ENCODE results near the gene CFAP45.

CFAP45 gene

GRCh38 chr1:159880430-159880829 lies 19.5 kb downstream of the CFAP45 start:
- no peak overlapping the region for H3K4me3 ChIP-seq (ENCODE audit: insufficient read length, low read depth)
- peaks cover 3% of the 10 kb centered on the region for H3K27me3 ChIP-seq (ENCODE audit: insufficient read depth, insufficient read length)
- DNase-seq (ENCODE audit: low read depth, low spot score) = no peak
- H3K36me3 ChIP-seq (ENCODE audit: insufficient read depth, insufficient read length, low read length) = peaks cover 6% of the 10 kb centered on the region
- H3K4me1 ChIP-seq (ENCODE audit: insufficient read depth, insufficient read length) = peaks cover 3% of the 10 kb centered on the region
- H3K9me3 ChIP-seq (ENCODE audit: insufficient read depth, low read length) = no peaks in the 10 kb centered on the region
- no peak overlapping the region for H3K9ac ChIP-seq (ENCODE audit: insufficient read length, low read depth)
- TF ChIP-seq ZNF274 (IDR thresholded peaks at IDR 0.05; ENCODE audit: low read depth, low read length) = no peak
- TF ChIP-seq SUZ12 (IDR thresholded peaks at IDR 0.05; ENCODE audit: extremely low read depth, insufficient read depth, insufficient read length) = no peak
- no peak for TF ChIP-seq YY1 (IDR thresholded peaks at IDR 0.05; ENCODE audit: insufficient read depth, insufficient read length)

DNA sequence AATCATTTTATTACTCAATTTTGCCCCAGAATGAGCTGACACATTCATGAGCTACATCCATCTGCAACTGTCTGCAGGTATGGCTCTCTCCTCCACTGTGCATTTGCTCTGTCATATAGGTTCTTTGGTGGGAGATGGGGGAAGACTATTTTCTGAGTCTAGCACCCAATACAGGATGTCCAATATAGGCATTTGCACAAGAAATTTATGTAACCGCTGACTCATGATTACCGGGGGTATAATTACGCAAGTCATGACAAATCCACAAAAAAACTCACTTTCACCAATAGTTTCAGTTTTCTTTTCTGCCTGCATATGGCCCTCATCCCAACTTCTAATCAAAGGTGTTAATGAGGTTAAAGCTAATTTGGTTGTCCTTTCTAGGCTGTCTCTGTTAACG lies 20.0 kb downstream of the CFAP45 start:
- no peak for DNase-seq (ENCODE audit: low read depth, low spot score)
- Histone ChIP-seq H3K4me3 (ENCODE audit: insufficient read length, low read depth) (no peak overlapping the region), H3K9me3 (ENCODE audit: insufficient read depth, low read length) (no peaks in the 10 kb centered on the region), H3K4me1 (ENCODE audit: insufficient read depth, insufficient read length) (peaks cover 3% of the 10 kb centered on the region), H3K9ac (ENCODE audit: insufficient read length, low read depth) (no peak overlapping the region), H3K36me3 (ENCODE audit: insufficient read depth, insufficient read length, low read length) (peaks cover 6% of the 10 kb centered on the region), H3K27me3 (ENCODE audit: insufficient read depth, insufficient read length) (peaks cover 3% of the 10 kb centered on the region)
- TF ChIP-seq YY1 (IDR thresholded peaks at IDR 0.05; ENCODE audit: insufficient read depth, insufficient read length) (no peak), SUZ12 (IDR thresholded peaks at IDR 0.05; ENCODE audit: extremely low read depth, insufficient read depth, insufficient read length) (no peak), ZNF274 (IDR thresholded peaks at IDR 0.05; ENCODE audit: low read depth, low read length) (no peak)

DNA sequence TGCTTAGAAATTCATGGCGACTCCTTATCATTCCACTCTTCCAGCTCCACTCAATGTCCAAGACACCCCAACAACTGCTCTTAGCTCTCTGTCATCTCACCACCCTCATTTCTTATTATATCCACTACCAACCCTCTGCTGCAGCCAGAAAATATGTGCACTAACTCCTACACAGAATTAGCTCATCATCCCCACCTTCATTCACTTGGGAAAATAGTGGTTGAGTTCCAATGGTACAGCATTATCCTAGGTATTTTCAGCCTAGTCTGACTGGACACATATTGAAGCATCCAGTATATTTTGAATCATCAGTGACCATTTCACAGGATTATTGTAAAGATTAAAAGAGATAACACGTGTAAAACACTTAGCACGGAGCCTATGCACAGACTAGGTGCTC lies 20.8 kb downstream of the CFAP45 start:
- Histone ChIP-seq H3K27me3 (ENCODE audit: insufficient read depth, insufficient read length) (peaks cover 3% of the 10 kb centered on the region), H3K36me3 (ENCODE audit: insufficient read depth, insufficient read length, low read length) (peaks cover 6% of the 10 kb centered on the region), H3K9me3 (ENCODE audit: insufficient read depth, low read length) (no peaks in the 10 kb centered on the region), H3K4me3 (ENCODE audit: insufficient read length, low read depth) (no peak overlapping the region), H3K4me1 (ENCODE audit: insufficient read depth, insufficient read length) (peaks cover 3% of the 10 kb centered on the region), H3K9ac (ENCODE audit: insufficient read length, low read depth) (no peak overlapping the region)
- TF ChIP-seq ZNF274 (IDR thresholded peaks at IDR 0.05; ENCODE audit: low read depth, low read length) = no peak
- TF ChIP-seq YY1 (IDR thresholded peaks at IDR 0.05; ENCODE audit: insufficient read depth, insufficient read length) = no peak
- TF ChIP-seq SUZ12 (IDR thresholded peaks at IDR 0.05; ENCODE audit: extremely low read depth, insufficient read depth, insufficient read length) = no peak
- DNase-seq (ENCODE audit: low read depth, low spot score) = no peak

DNA sequence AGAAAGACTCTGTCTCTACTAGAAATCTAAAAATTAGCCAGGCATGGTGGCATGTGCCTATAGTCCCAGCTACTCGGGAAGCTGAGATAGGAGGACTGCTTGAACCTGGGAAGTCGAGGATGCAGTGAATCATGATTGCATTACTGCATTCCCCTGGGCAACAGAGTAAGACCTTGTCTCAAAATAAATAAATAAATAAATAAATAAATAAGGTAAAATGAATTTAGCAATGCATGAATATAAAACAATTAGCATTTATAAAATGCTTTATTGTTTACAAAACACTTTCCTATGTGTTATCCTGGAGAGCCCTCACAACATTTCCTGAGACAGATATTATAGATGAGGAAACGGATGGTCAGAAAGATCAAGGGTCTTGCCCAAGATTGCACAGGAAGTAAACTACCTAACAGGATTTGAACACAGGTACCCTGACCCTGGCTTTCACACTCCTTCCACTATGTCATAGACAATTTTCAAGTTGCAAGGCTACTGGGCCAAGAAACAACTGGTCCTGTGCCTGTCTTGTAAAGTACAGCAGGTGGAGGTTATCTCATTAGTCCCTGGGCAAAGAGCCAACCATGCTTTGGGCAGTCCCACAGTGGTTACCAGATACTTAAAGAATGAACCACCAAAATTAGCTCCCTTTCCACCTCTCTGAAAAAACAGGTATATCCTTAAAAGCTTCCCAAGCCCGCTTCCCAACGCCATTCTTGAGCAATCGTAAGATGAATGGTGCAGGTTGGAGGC lies 22.1 kb downstream of the CFAP45 start:
- no peak for DNase-seq (ENCODE audit: low read depth, low spot score)
- TF ChIP-seq YY1 (IDR thresholded peaks at IDR 0.05; ENCODE audit: insufficient read depth, insufficient read length) (no peak), ZNF274 (IDR thresholded peaks at IDR 0.05; ENCODE audit: low read depth, low read length) (no peak), SUZ12 (IDR thresholded peaks at IDR 0.05; ENCODE audit: extremely low read depth, insufficient read depth, insufficient read length) (no peak)
- Histone ChIP-seq H3K27me3 (ENCODE audit: insufficient read depth, insufficient read length) (peaks cover 3% of the 10 kb centered on the region), H3K36me3 (ENCODE audit: insufficient read depth, insufficient read length, low read length) (peaks cover 6% of the 10 kb centered on the region), H3K4me1 (ENCODE audit: insufficient read depth, insufficient read length) (peaks cover 5% of the 10 kb centered on the region), H3K9ac (ENCODE audit: insufficient read length, low read depth) (no peak overlapping the region), H3K4me3 (ENCODE audit: insufficient read length, low read depth) (no peak overlapping the region), H3K9me3 (ENCODE audit: insufficient read depth, low read length) (no peaks in the 10 kb centered on the region)

DNA sequence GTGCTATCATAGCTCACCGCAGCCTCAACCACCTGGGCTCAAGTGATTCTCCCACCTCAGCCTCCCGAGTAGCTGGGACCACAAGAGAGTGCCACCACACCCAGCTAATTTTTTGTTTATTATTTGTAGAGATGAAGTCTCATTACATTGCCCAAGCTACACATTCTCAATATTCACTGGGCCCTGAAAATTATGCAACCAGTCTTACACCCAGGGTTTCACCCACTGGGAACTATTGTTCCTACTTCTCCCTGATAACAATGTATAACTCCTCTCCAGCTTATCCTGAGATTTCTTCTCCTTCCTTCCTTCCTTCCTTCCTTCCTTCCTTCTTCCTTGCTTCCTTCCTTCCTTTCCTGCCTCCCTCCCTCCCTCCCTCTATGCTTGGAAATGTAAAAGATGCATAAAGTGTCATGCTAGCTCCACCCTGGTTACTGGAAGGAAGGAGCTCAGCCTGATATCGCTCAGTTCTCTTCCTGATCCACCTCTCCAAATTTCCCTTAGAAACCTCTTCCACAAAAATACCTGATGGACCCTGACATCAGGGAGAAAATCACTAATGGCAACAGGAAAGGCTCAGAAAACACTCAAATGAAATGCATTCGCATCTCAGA lies 26.3 kb downstream of the CFAP45 start:
- H3K27me3 ChIP-seq (ENCODE audit: insufficient read depth, insufficient read length) = peaks cover 3% of the 10 kb centered on the region
- H3K4me3 ChIP-seq (ENCODE audit: insufficient read length, low read depth) = no peak overlapping the region
- no peak overlapping the region for H3K9ac ChIP-seq (ENCODE audit: insufficient read length, low read depth)
- H3K36me3 ChIP-seq (ENCODE audit: insufficient read depth, insufficient read length, low read length) = peaks cover 6% of the 10 kb centered on the region
- H3K9me3 ChIP-seq (ENCODE audit: insufficient read depth, low read length) = no peaks in the 10 kb centered on the region
- peaks cover 11% of the 10 kb centered on the region for H3K4me1 ChIP-seq (ENCODE audit: insufficient read depth, insufficient read length)
- TF ChIP-seq ZNF274 (IDR thresholded peaks at IDR 0.05; ENCODE audit: low read depth, low read length) (no peak), YY1 (IDR thresholded peaks at IDR 0.05; ENCODE audit: insufficient read depth, insufficient read length) (no peak), SUZ12 (IDR thresholded peaks at IDR 0.05; ENCODE audit: extremely low read depth, insufficient read depth, insufficient read length) (no peak)
- no peak for DNase-seq (ENCODE audit: low read depth, low spot score)

DNA sequence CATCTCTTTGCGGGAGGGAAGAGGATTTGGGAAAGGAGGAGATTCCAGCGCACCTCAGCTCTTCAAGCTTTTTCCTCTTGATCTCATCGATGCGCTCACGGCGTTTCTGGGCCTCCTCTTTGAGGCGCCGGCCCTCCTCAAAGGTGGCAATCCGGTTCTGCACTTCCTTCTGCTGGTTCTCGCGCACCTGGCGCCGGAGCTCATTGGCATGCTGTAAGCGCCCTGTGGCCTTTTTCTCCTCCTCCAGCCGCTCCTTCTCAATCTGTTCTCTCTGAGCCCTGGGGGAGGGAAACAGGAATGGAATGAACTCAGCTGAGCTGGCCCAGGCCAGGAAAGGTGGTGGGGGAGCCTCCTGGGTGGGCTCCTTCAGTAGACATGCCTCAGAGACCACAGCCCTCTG lies 27.1 kb downstream of the CFAP45 start:
- Histone ChIP-seq H3K4me1 (ENCODE audit: insufficient read depth, insufficient read length) (peaks cover 13% of the 10 kb centered on the region), H3K27me3 (ENCODE audit: insufficient read depth, insufficient read length) (peaks cover 3% of the 10 kb centered on the region), H3K9me3 (ENCODE audit: insufficient read depth, low read length) (no peaks in the 10 kb centered on the region), H3K4me3 (ENCODE audit: insufficient read length, low read depth) (no peak overlapping the region), H3K9ac (ENCODE audit: insufficient read length, low read depth) (no peak overlapping the region), H3K36me3 (ENCODE audit: insufficient read depth, insufficient read length, low read length) (peaks cover 6% of the 10 kb centered on the region)
- no peak for DNase-seq (ENCODE audit: low read depth, low spot score)
- TF ChIP-seq YY1 (IDR thresholded peaks at IDR 0.05; ENCODE audit: insufficient read depth, insufficient read length) (no peak), ZNF274 (IDR thresholded peaks at IDR 0.05; ENCODE audit: low read depth, low read length) (no peak), SUZ12 (IDR thresholded peaks at IDR 0.05; ENCODE audit: extremely low read depth, insufficient read depth, insufficient read length) (no peak)

GRCh38 chr1:159870704-159871103 lies 29.3 kb downstream of the CFAP45 start:
- Histone ChIP-seq H3K4me1 (ENCODE audit: insufficient read depth, insufficient read length) (peaks cover 13% of the 10 kb centered on the region), H3K36me3 (ENCODE audit: insufficient read depth, insufficient read length, low read length) (no peaks in the 10 kb centered on the region), H3K9ac (ENCODE audit: insufficient read length, low read depth) (no peak overlapping the region), H3K9me3 (ENCODE audit: insufficient read depth, low read length) (no peaks in the 10 kb centered on the region), H3K4me3 (ENCODE audit: insufficient read length, low read depth) (no peak overlapping the region), H3K27me3 (ENCODE audit: insufficient read depth, insufficient read length) (no peaks in the 10 kb centered on the region)
- DNase-seq (ENCODE audit: low read depth, low spot score) = no peak
- no peak for TF ChIP-seq ZNF274 (IDR thresholded peaks at IDR 0.05; ENCODE audit: low read depth, low read length)
- no peak for TF ChIP-seq SUZ12 (IDR thresholded peaks at IDR 0.05; ENCODE audit: extremely low read depth, insufficient read depth, insufficient read length)
